Duodenal mucosa (tissue), 2 donors: ENCODE data around the gene SGMS1.
"Not testable (repeated sequence)": the region's sequence is repeated elsewhere in the genome, so short reads cannot be mapped to it uniquely, and the experiment has no call there.

ENCODE experiments used
- H3K27ac ChIP-seq: one replicate; pipeline ENCODE4 v1.7.0; 2013; ENCODE audit warnings: low read depth, low read length
- H3K27me3 ChIP-seq, 2 donors: one replicate each; pipeline ENCODE4 v1.7.0; 2013; ENCODE audit warnings: low read length in 2 of 2, control low read depth in 1 of 2; ENCODE audit not compliant: insufficient read depth in 2 of 2, control insufficient read depth in 1 of 2
- H3K36me3 ChIP-seq, 2 donors: one replicate each; pipeline ENCODE4 v1.7.0; 2013; ENCODE audit warnings: low read length in 2 of 2, control low read depth in 1 of 2; ENCODE audit not compliant: insufficient read depth in 2 of 2, control insufficient read depth in 1 of 2
- H3K4me1 ChIP-seq, 2 donors: one replicate each; pipeline ENCODE4 v1.7.0; 2013; ENCODE audit warnings: low read length in 2 of 2, control low read depth in 1 of 2; ENCODE audit not compliant: insufficient read depth in 2 of 2, control insufficient read depth in 1 of 2
- H3K4me3 ChIP-seq, 2 donors: one replicate each; pipeline ENCODE4 v1.7.0; 2013; ENCODE audit warnings: low read length in 2 of 2, low read depth in 1 of 2
- H3K9ac ChIP-seq, 2 donors: one replicate each; pipeline ENCODE4 v1.7.0; 2013; ENCODE audit warnings: low read length in 2 of 2, low read depth in 1 of 2
- H3K9me3 ChIP-seq, 2 donors: one replicate each; pipeline ENCODE4 v1.7.0; 2013; ENCODE audit warnings: low read length in 2 of 2, control low read depth in 1 of 2; ENCODE audit not compliant: control insufficient read depth in 1 of 2

Gene SGMS1

GRCh38 chr10:50512743-50513416, 110.9 kb downstream of the SGMS1 start:
- Histone ChIP-seq H3K4me1 (peaks cover 27 to 39% of the 10 kb centered on the region in 2 donors), H3K4me3 (no peak overlapping the region), H3K9ac (no peak overlapping the region), H3K27ac (no peak overlapping the region), H3K36me3 (no peaks in the 10 kb centered on the region), H3K27me3 (no peaks in the 10 kb centered on the region), H3K9me3 (no peaks in the 10 kb centered on the region)

- Histone ChIP-seq H3K9ac (no peak overlapping the region), H3K4me3 (no peak overlapping the region), H3K9me3 (no peaks in the 10 kb centered on the region), H3K36me3 (no peaks in the 10 kb centered on the region), H3K27me3 (no peaks in the 10 kb centered on the region), H3K27ac (no peak overlapping the region), H3K4me1 (peaks cover 33 to 42% of the 10 kb centered on the region in 2 donors)
Observed at GRCh38 chr10:50512214-50512595, 111.6 kb downstream of the SGMS1 start.

- no peak overlapping the region for H3K27ac ChIP-seq
- no peak overlapping the region for H3K4me3 ChIP-seq
- H3K9ac ChIP-seq, result no peak overlapping the region
- no peaks in the 10 kb centered on the region for H3K36me3 ChIP-seq
- H3K4me1 ChIP-seq, result peaks cover 35 to 42% of the 10 kb centered on the region in 2 donors
- no peaks in the 10 kb centered on the region for H3K9me3 ChIP-seq
- H3K27me3 ChIP-seq, result no peaks in the 10 kb centered on the region
Observed at GRCh38 chr10:50511492-50512213, 112.1 kb downstream of the SGMS1 start.

- Histone ChIP-seq H3K9me3 (no peaks in the 10 kb centered on the region), H3K9ac (no peak overlapping the region), H3K27me3 (no peaks in the 10 kb centered on the region), H3K4me1 (peaks cover 35 to 42% of the 10 kb centered on the region in 2 donors), H3K36me3 (no peaks in the 10 kb centered on the region), H3K27ac (no peak overlapping the region), H3K4me3 (no peak overlapping the region)
Observed at GRCh38 chr10:50510517-50511473, 113.0 kb downstream of the SGMS1 start.

GRCh38 chr10:50508315-50509051, 115.3 kb downstream of the SGMS1 start:
- Histone ChIP-seq H3K27ac (no peak overlapping the region), H3K27me3 (no peaks in the 10 kb centered on the region), H3K4me1 (peaks cover 35 to 42% of the 10 kb centered on the region in 2 donors), H3K4me3 (no peak overlapping the region), H3K36me3 (no peaks in the 10 kb centered on the region), H3K9ac (no peak overlapping the region), H3K9me3 (no peaks in the 10 kb centered on the region)

GRCh38 chr10:50506861-50507573, 116.7 kb downstream of the SGMS1 start:
- Histone ChIP-seq H3K4me1 (peaks cover 25 to 28% of the 10 kb centered on the region in 2 donors), H3K9ac (no peak overlapping the region), H3K27me3 (no peaks in the 10 kb centered on the region), H3K4me3 (no peak overlapping the region), H3K27ac (no peak overlapping the region), H3K36me3 (no peaks in the 10 kb centered on the region), H3K9me3 (no peaks in the 10 kb centered on the region)

GRCh38 chr10:50504389-50504788, 119.4 kb downstream of the SGMS1 start:
- no peak overlapping the region for H3K27ac ChIP-seq
- no peak overlapping the region for H3K9ac ChIP-seq
- H3K9me3 ChIP-seq, result no peaks in the 10 kb centered on the region
- no peaks in the 10 kb centered on the region for H3K27me3 ChIP-seq
- H3K4me1 ChIP-seq, result peaks cover 17 to 21% of the 10 kb centered on the region in 2 donors
- H3K4me3 ChIP-seq, result no peak overlapping the region
- H3K36me3 ChIP-seq, result no peaks in the 10 kb centered on the region

- Histone ChIP-seq H3K9me3 (no peaks in the 10 kb centered on the region), H3K4me3 (no peak overlapping the region), H3K9ac (no peak overlapping the region), H3K27me3 (no peaks in the 10 kb centered on the region), H3K27ac (no peak overlapping the region), H3K36me3 (no peaks in the 10 kb centered on the region), H3K4me1 (peaks cover 12 to 15% of the 10 kb centered on the region in 2 donors)
Observed at GRCh38 chr10:50503661-50504320, 120.0 kb downstream of the SGMS1 start.

GRCh38 chr10:50503156-50503555, 120.6 kb downstream of the SGMS1 start:
- H3K9me3 ChIP-seq, H3K36me3 ChIP-seq, H3K27me3 ChIP-seq, H3K4me3 ChIP-seq, H3K9ac ChIP-seq, H3K27ac ChIP-seq: not testable (repeated sequence)
- H3K4me1 ChIP-seq, result peaks cover 6 to 10% of the 10 kb centered on the region in 2 donors
